BLaER1 treated with 17β-estradiol and CSF1 and Interleukin-3, amounts not matched to agents 10 nM and 100 nM (cell line): ENCODE data around the gene ANAPC13.

ENCODE experiments used
- H3K27ac ChIP-seq, 11 experiments: shearing (Covaris generic); formaldehyde crosslinking; 2 replicates each; pipeline ENCODE4 v1.8.1; 2022
- H3K27me3 ChIP-seq, 11 experiments: shearing (Covaris generic); formaldehyde crosslinking; 2 replicates each; pipeline ENCODE4 v1.8.1; 2022
- H3K36me3 ChIP-seq, 11 experiments: shearing (Covaris generic); formaldehyde crosslinking; 2 replicates each; pipeline ENCODE4 v1.8.1; 2022
- H3K4me1 ChIP-seq, 10 experiments: shearing (Covaris generic); formaldehyde crosslinking; 2 replicates each; pipeline ENCODE4 v1.8.1; 2022
- H3K4me2 ChIP-seq, 11 experiments: shearing (Covaris generic); formaldehyde crosslinking; 2 replicates each; pipeline ENCODE4 v1.8.1; 2022
- H3K4me3 ChIP-seq, 10 experiments: shearing (Covaris generic); formaldehyde crosslinking; 2 replicates each; pipeline ENCODE4 v1.8.1; 2022
- H3K9ac ChIP-seq, 11 experiments: shearing (Covaris generic); formaldehyde crosslinking; 2 replicates each; pipeline ENCODE4 v1.8.1; 2022
- H3K9me3 ChIP-seq, 11 experiments: shearing (Covaris generic); formaldehyde crosslinking; replicated peaks in 1 of 11; 2 replicates each; pipeline ENCODE4 v1.8.1; 2022
- H4K20me1 ChIP-seq, 11 experiments: shearing (Covaris generic); formaldehyde crosslinking; 2 replicates each; pipeline ENCODE4 v1.8.1; 2022
- Cebpa-rat ChIP-seq, 11 experiments: shearing (Covaris generic); IDR thresholded peaks; 2 replicates each; pipeline ENCODE4 v1.8.1; 2022

ANAPC13 gene

DNA sequence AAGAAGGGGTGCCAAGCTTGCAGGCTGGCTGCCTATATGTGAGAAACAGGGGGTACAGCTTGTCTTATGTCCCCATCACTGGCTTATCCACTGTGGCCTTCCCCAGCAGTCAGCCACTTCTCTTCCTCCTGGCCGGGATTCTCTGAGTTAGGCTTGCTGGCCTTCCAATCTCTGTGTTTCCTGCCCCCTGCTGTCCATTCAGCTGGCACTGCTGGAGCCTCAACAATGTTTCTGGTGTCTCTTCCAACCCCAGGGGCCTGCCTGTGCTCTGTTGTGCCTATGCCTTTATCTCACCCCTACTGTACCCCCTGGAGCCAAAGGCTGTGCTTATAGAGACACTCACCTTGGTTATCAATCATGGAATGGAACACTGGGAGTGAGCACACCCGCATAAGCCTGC is 36.5 kb downstream of the ANAPC13 start:
- no peak overlapping the region for H3K27ac ChIP-seq
- H4K20me1 ChIP-seq: 0 out of 22 replicates have a peak, but pooled peaks cover 0 to 3% (median 0%) of the 10 kb centered on the region in 11 experiments

GRCh38 chr3:134448664-134449063 is 37.1 kb downstream of the ANAPC13 start:
- Histone ChIP-seq H3K27ac (no peak overlapping the region), H4K20me1 (0 out of 22 replicates have a peak, but pooled peaks cover 0 to 3% (median 0%) of the 10 kb centered on the region in 11 experiments), H3K36me3 (no peaks in the 10 kb centered on the region), H3K4me1 (peaks cover 19 to 48% (median 28%) of the 10 kb centered on the region in 10 experiments), H3K9me3 (peaks cover 13 to 19% (median 16%) of the 10 kb centered on the region in 11 experiments), H3K4me2 (no peak overlapping the region), H3K4me3 (no peak overlapping the region), H3K9ac (no peak overlapping the region), H3K27me3 (no peaks in the 10 kb centered on the region)
- TF ChIP-seq Cebpa-rat (IDR thresholded peaks at IDR 0.05): no peak

More for the DNA sequence above, 36.5 kb downstream of the ANAPC13 start:
- Histone ChIP-seq H3K4me1 (peaks cover 19 to 48% (median 28%) of the 10 kb centered on the region in 10 experiments), H3K9me3 (peaks cover 13 to 18% (median 15%) of the 10 kb centered on the region in 11 experiments), H3K4me2 (peak overlapping the region in 6 of 11 experiments; percentile 3 to 63 (median 28); a peak in 6 of 22 replicates), H3K27me3 (no peaks in the 10 kb centered on the region), H3K36me3 (no peaks in the 10 kb centered on the region), H3K4me3 (no peak overlapping the region), H3K9ac (no peak overlapping the region)
- TF ChIP-seq Cebpa-rat (IDR thresholded peaks at IDR 0.05): no peak

- no peak overlapping the region for H3K9ac ChIP-seq
- no peaks in the 10 kb centered on the region for H3K36me3 ChIP-seq
- H4K20me1 ChIP-seq: 0 out of 22 replicates have a peak, but pooled peaks cover 0 to 3% (median 0%) of the 10 kb centered on the region in 11 experiments
- H3K4me2 ChIP-seq: peak overlapping the region; percentile 52 to 87 (median 76)
- H3K27ac ChIP-seq: no peak overlapping the region
- no peaks in the 10 kb centered on the region for H3K27me3 ChIP-seq
- no peak for TF ChIP-seq Cebpa-rat (IDR thresholded peaks at IDR 0.05)
- H3K4me1 ChIP-seq: peaks cover 19 to 48% (median 28%) of the 10 kb centered on the region in 10 experiments
- H3K4me3 ChIP-seq: no peak overlapping the region
- peaks cover 13 to 19% (median 16%) of the 10 kb centered on the region in 11 experiments for H3K9me3 ChIP-seq
Observed at GRCh38 chr3:134447351-134447750, 38.4 kb downstream of the ANAPC13 start.

GRCh38 chr3:134446800-134447199 is 39.0 kb downstream of the ANAPC13 start:
- H3K4me2 ChIP-seq: peak overlapping the region; percentile 52 to 87 (median 76)
- H3K36me3 ChIP-seq: no peaks in the 10 kb centered on the region
- peaks cover 13 to 19% (median 16%) of the 10 kb centered on the region in 11 experiments for H3K9me3 ChIP-seq
- H3K4me1 ChIP-seq: peaks cover 19 to 48% (median 28%) of the 10 kb centered on the region in 10 experiments
- H4K20me1 ChIP-seq: 0 out of 22 replicates have a peak, but pooled peaks cover 0 to 3% (median 0%) of the 10 kb centered on the region in 11 experiments
- H3K27ac ChIP-seq: peak overlapping the region in 1 of 11 experiments; percentile 5; a peak in 1 of 22 replicates
- no peaks in the 10 kb centered on the region for H3K27me3 ChIP-seq
- H3K9ac ChIP-seq: 0 out of 22 replicates have a peak overlapping the region, but pooled peaks of 1 of the 11 experiments have one; percentile 1
- no peak overlapping the region for H3K4me3 ChIP-seq
- TF ChIP-seq Cebpa-rat (IDR thresholded peaks at IDR 0.05): no peak

GRCh38 chr3:134445636-134446035 is 40.1 kb downstream of the ANAPC13 start:
- H3K36me3 ChIP-seq: no peaks in the 10 kb centered on the region
- TF ChIP-seq Cebpa-rat (IDR thresholded peaks at IDR 0.05): no peak
- H3K4me1 ChIP-seq: peaks cover 19 to 45% (median 28%) of the 10 kb centered on the region in 10 experiments
- peaks cover 13 to 19% (median 16%) of the 10 kb centered on the region in 11 experiments for H3K9me3 ChIP-seq
- H3K4me2 ChIP-seq: peak overlapping the region in 7 of 11 experiments; percentile 47 to 87 (median 74); a peak in 12 of 22 replicates
- H3K4me3 ChIP-seq: no peak overlapping the region
- H4K20me1 ChIP-seq: 0 out of 22 replicates have a peak, but pooled peaks cover 0 to 3% (median 0%) of the 10 kb centered on the region in 11 experiments
- H3K9ac ChIP-seq: no peak overlapping the region
- H3K27me3 ChIP-seq: no peaks in the 10 kb centered on the region
- H3K27ac ChIP-seq: no peak overlapping the region

DNA sequence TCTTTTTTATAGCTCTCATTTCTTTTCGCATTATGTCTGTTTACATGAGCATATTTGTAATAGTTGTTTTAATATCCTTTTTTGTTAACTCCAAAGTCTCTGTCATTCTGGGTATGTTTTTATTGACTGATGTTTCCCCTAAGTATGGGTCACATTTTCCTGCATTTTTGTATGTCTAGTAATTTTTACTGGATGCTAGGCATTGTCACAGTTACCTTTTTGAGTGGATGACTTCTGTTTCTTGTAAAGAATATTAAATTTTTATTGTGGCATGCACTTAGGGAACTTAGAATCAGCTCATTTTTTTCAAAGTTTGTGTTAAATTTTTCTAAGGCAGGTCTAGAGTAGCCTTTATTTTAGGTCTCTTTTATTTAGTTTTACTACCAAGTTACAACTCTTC is 40.7 kb downstream of the ANAPC13 start:
- Histone ChIP-seq H3K36me3 (no peaks in the 10 kb centered on the region), H3K4me2 (no peak overlapping the region), H3K27ac (no peak overlapping the region), H3K9ac (no peak overlapping the region), H3K4me3 (no peak overlapping the region), H3K9me3 (peaks cover 13 to 19% (median 16%) of the 10 kb centered on the region in 11 experiments), H3K4me1 (peaks cover 19 to 39% (median 26%) of the 10 kb centered on the region in 10 experiments), H3K27me3 (no peaks in the 10 kb centered on the region), H4K20me1 (0 out of 22 replicates have a peak, but pooled peaks cover 0 to 3% (median 0%) of the 10 kb centered on the region in 11 experiments)
- no peak for TF ChIP-seq Cebpa-rat (IDR thresholded peaks at IDR 0.05)

- no peak overlapping the region for H3K9ac ChIP-seq
- peaks cover 7 to 16% (median 12%) of the 10 kb centered on the region in 10 experiments for H3K4me1 ChIP-seq
- no peaks in the 10 kb centered on the region for H3K27me3 ChIP-seq
- H3K4me3 ChIP-seq: no peak overlapping the region
- 0 out of 22 replicates have a peak, but pooled peaks cover 0 to 1% (median 0%) of the 10 kb centered on the region in 11 experiments for H4K20me1 ChIP-seq
- peaks cover 13 to 19% (median 16%) of the 10 kb centered on the region in 11 experiments for H3K9me3 ChIP-seq
- H3K4me2 ChIP-seq: no peak overlapping the region
- H3K36me3 ChIP-seq: no peaks in the 10 kb centered on the region
- no peak for TF ChIP-seq Cebpa-rat (IDR thresholded peaks at IDR 0.05)
- no peak overlapping the region for H3K27ac ChIP-seq
Observed at GRCh38 chr3:134441821-134442220, 44.0 kb downstream of the ANAPC13 start.

DNA sequence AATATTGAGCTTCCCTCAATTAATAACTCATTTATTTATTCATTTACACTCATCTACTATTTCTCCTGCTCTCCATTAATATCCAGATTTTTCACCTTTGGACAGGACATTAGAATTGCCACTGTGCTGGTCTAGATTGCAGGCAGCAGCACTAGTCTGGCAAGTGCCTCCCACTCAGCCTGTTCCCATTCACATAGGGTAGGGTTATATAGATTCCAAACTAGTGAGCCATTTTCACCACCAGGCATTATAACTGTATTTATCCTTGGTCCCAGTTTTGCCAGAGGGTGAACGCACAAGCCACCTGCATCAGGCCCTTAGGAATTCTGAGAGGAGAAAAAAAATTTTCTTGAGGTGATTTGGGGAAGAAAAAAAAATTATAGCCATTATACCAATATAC is 44.5 kb downstream of the ANAPC13 start:
- TF ChIP-seq Cebpa-rat (IDR thresholded peaks at IDR 0.05): no peak
- Histone ChIP-seq H3K9me3 (peaks cover 13 to 19% (median 16%) of the 10 kb centered on the region in 11 experiments), H3K9ac (no peak overlapping the region), H3K27ac (no peak overlapping the region), H3K27me3 (no peaks in the 10 kb centered on the region), H3K36me3 (no peaks in the 10 kb centered on the region), H3K4me1 (peaks cover 2 to 11% (median 7%) of the 10 kb centered on the region in 10 experiments), H3K4me2 (no peak overlapping the region), H3K4me3 (no peak overlapping the region), H4K20me1 (no peaks in the 10 kb centered on the region)

- Histone ChIP-seq H3K4me2 (no peak overlapping the region), H4K20me1 (no peaks in the 10 kb centered on the region), H3K27ac (no peak overlapping the region), H3K4me3 (no peak overlapping the region), H3K4me1 (no peaks in the 10 kb centered on the region), H3K9ac (no peak overlapping the region), H3K27me3 (no peaks in the 10 kb centered on the region), H3K36me3 (no peaks in the 10 kb centered on the region), H3K9me3 (no peaks in the 10 kb centered on the region)
- TF ChIP-seq Cebpa-rat (IDR thresholded peaks at IDR 0.05): no peak
Observed at GRCh38 chr3:134437211-134437752, 48.5 kb downstream of the ANAPC13 start.
